Epithelial cell of proximal tubule (primary cell): ENCODE results near the gene MT1F. TPM values are rescaled to one million over a fixed set of nuclear protein-coding genes. Genes with fewer than 3 reads are reported as not detected.

Experiments used
- DNase-seq: peaks from one replicate; pipeline ENCODE4 v3.0.0-alpha.2; 2011; ENCODE audit warnings: low read depth
- H3K4me3 ChIP-seq: 2 replicates; pipeline ENCODE4 v1.5.1; 2011; ENCODE audit warnings: low read depth, mild to moderate bottlenecking, low read length
- CTCF ChIP-seq: conservative IDR thresholded peaks from 2 replicates; pipeline ENCODE4 v1.5.1; 2012; ENCODE audit warnings: low read depth, mild to moderate bottlenecking, low read length
- total RNA-seq: library from RNA; depleted of rRNA; stranded (reverse); fragments of >200 nt; gene quantifications from 2 replicates; pipeline ENCODE4 v1.2.3, GENCODE V29; 2015

The MT1F gene
- total RNA-seq, 1 donor from 2014 or later: 95.8 TPM

GRCh38 chr16:56611281-56611833 is 46.4 kb upstream of the MT1F start:
- no peak for TF ChIP-seq CTCF
- DNase-seq: no peak
- H3K4me3 ChIP-seq: peak overlapping the region; percentile 3

GRCh38 chr16:56613706-56614105 is 44.1 kb upstream of the MT1F start:
- no peak for TF ChIP-seq CTCF
- DNase-seq: no peak
- H3K4me3 ChIP-seq: peak overlapping the region; percentile 5

GRCh38 chr16:56614549-56614991 is 43.2 kb upstream of the MT1F start:
- H3K4me3 ChIP-seq: no peak overlapping the region
- DNase-seq: peak; percentile 93
- TF ChIP-seq CTCF: no peak

- no peak overlapping the region for H3K4me3 ChIP-seq
- TF ChIP-seq CTCF: no peak
- no peak for DNase-seq
Measured at GRCh38 chr16:56615353-56615752, 42.4 kb upstream of the MT1F start.

- peak overlapping the region; percentile 66 for H3K4me3 ChIP-seq
- no peak for TF ChIP-seq CTCF
- DNase-seq: no peak
Measured at GRCh38 chr16:56616608-56617211, 41.0 kb upstream of the MT1F start.

- TF ChIP-seq CTCF: no peak
- DNase-seq: no peak
- H3K4me3 ChIP-seq: peak overlapping the region; percentile 66
Measured at GRCh38 chr16:56617212-56618085, 40.3 kb upstream of the MT1F start.
